Stimulated activated CD8-positive, alpha-beta memory T cell treated with anti-CD3 and anti-CD28 coated beads, Interleukin-7, amount 100 ng/mL, for 24 hours (primary cell): ENCODE results near the gene TMEM40.
"Not testable (repeated sequence)": the region's sequence is repeated elsewhere in the genome, so short reads cannot be mapped to it uniquely, and the experiment has no call there.

Source experiments
- DNase-seq: peaks from one replicate; pipeline ENCODE4 v3.0.0-alpha.2; 2020; ENCODE audit warnings: low read depth

TMEM40 gene

DNA sequence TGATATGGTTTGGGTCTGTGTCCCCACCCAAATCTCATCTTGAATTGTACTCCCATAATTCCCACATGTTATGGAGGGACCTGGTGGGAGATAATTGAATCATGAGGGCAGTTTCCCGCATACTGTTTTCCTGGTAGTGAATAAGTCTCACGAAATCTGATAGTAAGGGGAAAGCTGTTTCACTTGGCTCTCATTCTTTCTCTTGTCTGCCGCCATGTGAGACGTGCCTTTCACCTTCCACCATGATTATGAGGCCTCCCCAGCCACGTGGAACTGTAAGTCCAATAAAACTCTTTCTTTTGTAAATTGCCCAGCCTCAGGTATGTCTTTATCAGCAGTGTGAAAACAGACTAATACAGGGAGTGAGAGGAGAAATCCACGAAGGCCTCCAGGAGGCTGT, 16.9 kb upstream of the TMEM40 start:
- not testable (repeated sequence) for DNase-seq

DNA sequence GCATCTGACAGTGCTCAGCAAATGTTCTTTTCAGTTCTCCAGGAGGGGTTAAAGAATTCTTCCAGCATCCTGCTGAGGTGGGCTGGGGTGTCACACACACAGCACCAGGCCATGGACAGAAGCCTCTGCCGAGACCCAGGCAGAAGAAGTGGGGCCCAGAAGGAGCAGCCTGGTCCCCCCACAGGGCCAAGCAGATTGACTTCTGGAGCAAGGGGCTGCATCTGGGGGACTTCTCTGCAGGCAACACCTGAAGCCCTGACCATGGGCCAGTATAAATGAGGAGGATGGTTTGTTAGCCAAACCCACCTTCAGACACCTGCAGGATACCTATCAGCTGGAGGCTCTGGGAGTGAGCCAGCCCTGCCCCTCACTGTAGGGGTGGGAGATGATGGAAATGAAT, 16.2 kb upstream of the TMEM40 start:
- DNase-seq = no peak

DNA sequence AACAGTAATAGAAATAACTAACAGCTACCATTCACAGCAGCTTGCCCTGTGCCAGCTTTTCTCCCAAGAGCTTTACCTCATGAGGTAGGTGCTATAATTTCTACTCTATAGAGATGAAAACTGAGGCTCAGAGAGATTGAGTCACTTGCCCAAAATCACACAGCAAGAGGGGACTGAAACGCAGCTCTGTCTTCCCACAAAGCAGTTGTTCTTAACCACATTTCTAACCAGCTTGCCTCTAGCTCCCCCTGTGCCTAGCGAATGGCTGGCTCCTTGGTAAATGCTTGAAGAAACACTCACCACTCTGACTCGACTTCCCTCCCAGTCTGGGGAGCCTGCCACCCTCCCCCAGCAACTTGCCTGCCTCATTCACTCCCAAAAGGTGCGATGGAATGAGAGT, 15.6 kb upstream of the TMEM40 start:
- DNase-seq = no peak

DNA sequence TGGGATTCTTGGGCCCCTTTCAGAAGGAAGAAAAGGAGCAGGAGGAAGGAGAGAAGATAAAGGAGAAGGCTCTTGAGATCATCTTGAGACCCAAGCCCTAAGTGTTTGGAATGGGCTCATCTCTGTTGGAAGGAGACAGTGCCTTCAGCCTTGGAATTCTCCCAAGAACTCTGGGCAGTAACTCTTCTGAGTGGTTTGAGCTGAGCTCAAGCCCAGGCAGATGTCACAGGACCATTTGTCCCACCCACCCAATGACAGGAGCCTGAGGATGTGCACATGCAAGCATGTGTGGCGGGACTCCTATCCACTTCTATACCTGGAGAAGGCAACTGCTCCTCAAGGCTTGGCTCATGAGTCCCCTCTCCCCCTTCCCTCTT, 14.6 kb upstream of the TMEM40 start:
- DNase-seq = no peak

DNA sequence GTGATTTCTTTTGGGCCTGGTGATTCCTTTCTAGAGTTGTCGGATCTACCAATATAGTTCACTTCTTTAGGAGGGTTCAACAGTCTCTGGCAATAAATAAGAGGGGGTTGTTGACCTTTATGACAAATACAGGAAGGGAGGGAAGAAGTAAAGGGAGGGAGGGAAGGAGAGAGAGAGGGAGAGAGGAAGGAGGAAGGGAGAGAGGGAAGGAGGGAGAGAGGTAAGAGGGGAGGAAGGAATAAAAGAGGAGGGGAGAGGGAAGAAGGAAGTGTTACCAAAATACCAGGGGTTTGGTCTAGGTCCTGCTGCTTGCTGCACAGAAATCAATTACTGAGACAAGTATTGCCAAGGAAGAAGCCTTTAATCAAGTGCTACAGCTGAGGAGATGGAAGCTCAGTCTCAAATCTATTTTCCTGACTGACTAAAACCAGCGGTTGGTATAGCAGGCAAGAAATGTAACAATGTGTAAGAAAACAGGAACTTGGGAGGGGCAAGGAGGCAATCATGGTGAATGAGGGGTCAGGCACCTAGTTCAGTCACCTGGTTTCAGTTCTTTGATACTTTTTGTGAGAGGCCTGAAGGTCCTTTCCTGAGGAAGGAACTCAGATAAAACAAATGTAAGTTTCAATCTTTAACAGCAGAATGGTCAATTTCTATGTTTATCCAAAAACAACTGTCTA, 14.1 kb upstream of the TMEM40 start:
- DNase-seq = no peak

DNA sequence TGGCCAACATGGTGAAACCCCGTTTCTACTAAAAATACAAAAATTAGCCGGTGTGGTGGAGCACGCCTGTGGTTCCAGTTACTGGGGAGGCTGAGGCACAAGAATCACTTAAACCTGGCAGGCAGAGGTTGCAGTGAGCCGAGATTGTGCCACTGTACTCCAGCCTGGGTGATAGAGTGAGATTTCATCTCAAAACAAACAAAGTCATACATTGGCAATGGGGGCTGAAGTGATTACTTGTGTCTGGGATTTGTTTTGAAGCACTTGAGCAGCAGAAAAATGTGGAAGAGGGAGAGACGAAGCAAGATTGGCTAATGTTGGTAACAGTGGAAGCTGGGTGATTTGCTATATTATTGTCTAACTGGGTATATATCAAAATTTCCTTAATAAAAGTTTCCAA, 13.4 kb upstream of the TMEM40 start:
- DNase-seq = no peak

DNA sequence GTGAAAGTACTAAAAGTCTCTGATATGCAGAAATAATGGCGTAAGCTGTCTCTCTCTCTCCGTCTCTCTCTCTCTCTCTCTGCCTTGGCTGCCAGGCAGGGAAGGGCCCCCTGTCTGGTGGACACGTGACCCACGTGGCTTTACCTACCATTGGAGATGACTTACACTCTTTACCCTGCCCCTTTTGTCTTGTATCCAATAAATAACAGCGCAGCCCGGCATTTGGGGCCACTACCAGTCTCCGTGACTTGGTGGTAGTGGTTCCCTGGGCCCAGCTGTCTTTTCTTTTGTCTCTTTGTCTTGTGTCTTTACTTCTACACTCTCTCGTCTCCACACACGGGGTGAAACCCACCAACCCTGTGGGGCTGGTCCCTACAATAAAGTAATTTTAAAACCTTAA, 12.2 kb upstream of the TMEM40 start:
- no peak for DNase-seq

DNA sequence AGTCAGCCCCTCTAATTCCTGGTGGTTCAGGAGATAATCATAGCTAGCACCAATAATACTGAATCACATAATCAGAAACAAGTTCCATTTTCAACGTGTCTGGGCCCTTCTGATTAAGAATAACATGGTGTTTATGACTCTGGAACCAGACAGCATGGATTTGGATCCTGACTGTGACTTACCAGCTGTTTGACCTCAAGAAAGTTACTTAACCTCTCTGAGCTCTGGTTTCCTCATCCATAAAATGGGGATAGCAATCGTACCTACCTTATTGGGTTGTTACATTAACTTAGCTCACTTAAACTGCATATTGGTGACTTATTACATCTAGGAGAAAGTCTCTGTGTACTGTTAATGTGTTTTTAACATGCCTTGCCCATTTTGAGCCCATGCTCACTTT, 10.7 kb upstream of the TMEM40 start:
- DNase-seq = no peak

DNA sequence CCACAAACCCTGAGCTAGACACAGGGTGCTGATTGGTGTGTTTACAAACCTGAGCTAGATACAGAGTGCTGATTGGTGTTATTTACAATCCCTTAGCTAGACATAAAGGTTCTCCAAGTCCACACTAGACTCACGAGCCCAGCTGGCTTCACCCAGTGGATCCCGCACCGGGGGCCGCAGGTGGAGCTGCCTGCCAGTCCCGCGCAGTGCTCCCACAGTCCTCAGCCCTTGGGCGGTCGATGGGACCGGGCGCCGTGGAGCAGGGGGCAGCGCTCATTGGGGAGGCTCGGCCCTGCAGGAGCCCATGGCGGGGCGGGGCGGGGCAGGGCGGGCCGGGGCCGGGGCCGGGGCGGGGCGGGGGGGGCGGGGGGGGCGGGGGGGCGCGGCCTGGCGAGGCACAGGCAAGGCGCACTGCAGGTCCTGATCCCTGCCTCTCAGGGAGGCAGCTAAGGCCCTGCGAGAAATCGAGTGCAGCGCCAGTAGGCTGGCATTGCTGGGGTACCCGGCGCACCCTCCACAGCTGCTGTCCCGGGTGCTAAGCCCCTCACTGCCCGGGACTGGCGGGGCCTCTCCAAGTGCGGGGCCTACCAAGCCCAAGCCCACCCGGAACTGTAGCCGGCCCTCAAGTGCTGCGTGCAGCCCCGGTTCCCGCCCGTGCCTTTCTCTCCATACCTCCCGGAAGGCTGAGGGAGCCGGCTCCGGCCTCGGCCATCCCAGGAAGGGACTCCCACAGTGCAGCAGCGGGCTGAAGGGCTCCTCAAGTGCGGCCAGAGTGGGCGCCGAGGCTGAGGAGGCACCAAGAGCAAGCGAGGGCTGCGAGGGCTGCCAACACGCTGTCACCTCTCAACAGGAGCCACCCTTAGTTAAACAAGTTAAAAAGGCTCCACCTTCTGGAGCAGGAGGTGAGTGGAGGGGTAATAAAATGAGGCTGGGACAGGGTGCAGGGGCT, 9.8 kb upstream of the TMEM40 start:
- DNase-seq = no peak

DNA sequence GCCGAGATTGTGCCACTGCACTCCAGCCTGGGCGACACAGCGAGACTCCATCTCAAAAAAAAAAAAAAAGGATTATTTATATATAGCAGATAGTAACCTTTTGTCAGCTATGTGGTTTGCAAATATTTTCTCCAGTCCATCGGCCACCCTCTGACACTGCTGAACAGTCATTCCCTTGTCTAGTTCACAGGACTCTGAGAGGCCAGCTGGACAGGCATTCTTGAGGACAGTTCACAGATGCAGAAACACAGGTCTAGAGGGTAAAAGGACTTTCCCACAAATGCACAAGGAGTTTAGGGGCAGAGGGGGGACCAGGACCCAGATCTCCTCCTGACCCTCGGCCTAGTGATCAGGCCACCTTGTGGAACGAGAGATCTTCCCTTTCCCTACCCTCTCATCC, 7.5 kb upstream of the TMEM40 start:
- DNase-seq = no peak

DNA sequence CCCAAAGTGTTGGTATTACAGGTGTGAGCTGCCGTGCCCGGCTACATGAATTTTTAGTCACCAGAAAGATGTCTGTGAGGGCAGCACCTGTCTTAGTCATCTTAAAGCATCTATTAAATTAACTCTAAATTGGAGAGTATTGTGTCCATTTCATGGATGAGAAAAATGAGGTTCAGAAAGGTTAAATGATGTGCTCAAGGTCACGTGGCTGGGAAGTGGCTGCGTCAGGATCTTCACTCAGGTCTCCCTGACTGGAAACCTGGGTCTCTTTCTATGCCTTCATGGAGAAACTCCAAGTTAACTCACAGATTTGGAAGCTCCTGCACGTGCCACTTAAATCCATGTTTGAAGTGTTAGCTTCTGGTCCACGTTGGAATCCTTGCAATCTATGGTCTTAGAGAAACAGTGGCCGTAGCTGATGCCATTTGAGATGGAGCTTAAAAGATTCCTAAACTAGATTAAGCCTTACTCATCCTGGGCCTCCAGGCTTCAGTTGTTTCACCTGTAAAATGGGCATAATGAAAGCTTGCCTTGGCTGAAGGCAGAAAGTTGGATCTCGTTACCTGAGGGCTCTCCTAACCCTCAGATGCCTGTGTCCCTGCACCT, 5.2 kb upstream of the TMEM40 start:
- DNase-seq = no peak

DNA sequence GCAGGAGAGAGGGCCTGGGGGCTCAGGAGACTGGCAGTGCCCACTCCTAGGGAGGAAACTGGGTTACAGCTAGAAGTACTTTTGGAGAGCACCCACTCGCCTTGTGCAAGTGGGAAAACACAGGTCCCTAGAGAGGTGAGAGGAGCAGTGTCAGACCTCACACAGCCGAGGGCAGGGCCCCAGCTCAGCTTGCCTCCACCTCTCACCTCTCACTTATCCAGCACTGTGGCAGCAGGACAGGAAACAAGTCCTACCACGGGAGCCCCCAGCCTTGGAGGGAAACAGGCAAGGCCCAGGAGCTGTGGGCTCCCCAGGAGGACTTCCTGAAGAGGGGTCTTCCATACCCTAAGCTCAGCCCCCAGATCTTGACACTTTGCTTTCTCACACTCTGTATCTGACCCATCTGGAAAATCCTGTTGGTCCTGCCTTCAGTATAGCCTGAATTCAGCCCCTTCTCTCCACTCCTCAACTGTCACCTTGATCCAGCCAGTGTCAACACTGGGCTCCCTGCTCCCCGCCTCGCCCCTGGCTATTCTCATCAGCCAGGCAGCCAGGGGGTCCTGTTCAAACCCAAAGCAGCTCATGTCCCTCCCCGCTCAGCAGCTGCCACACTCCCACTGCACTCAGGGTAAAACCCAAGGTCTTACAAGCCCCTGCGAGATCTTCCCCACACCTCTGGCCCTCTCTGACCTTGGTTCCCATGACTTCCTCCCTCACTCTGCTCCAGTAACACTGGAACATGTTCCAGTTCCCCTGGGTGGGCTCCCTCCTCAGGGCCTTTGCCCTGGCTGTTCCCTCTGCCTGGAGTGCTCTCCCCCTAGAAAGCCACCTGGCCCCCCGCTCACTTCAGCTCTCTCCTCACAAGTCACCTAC, 870 bp upstream of the TMEM40 start:
- no peak for DNase-seq

DNA sequence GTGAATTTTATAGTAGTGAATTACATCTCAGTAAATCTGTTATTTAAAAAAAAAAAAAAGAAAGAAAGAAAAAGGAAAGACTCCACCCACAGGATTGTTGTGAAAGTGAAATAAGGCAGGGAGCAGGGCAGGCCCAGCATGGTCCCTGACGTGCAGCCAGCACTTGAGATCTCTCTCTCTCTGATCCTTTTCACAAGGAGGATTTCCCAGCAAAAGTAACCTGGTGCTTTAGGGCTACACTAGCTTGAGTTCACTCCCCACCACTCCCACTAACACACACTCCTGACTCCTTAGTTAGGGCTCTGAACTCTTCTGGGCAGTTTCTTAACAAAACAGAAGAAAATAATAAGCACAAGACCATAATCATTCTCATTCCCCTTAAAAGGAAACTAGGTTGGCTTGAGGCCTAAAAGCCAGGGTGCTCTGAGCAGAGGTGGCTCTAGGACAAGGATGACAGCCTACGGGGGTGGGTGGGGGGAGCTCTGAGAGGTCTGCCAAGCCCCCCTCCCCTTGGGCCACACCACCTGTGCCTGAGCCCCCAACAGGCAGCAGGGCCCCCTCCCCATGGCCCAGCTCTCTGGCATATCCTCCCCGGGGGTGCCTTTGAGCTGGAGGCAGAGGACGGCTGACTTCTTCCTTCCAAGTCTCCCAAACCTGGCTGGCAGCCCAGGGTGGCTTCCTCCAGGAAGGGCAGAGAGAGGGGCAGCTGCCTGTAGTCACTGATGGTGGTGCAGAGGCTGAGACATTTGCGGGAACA, 856 bp downstream of the TMEM40 start:
- no peak for DNase-seq

DNA sequence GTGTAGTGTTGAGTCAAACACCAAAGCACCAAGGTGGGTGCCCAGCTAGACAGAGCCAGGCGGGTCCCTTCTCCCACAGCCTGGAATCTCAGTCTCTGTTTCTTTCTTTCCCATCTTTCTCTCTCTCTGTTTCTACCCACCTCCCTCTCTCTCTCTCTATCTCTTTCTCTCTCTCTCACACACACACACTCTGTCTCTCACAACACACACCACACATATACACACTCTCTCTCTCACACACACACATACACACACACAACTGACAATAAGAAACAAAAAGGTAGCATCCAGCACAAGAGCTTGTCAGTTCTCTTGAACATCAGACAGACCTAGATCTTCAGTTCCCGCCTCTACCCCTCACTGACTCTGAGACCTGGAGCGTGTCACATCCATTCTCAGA, 2.4 kb downstream of the TMEM40 start:
- no peak for DNase-seq

DNA sequence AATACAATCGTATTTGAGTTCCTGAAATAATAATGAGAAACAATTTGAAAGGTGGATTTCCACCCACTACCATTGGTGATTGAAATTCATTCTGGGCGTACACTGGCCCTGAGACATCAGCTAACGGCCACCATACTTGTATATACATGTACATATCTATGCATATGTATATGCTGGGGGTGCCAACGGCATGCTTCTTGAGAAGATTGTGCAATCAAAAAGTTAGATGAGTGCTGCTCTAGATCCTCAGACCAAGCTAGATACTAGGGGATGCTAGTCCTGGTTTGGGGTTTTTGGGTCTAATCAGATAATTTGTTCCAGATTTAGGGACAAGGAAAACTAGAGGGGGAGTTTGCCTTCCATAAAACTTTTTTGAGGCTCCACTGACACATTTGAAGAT, 2.9 kb downstream of the TMEM40 start:
- no peak for DNase-seq

DNA sequence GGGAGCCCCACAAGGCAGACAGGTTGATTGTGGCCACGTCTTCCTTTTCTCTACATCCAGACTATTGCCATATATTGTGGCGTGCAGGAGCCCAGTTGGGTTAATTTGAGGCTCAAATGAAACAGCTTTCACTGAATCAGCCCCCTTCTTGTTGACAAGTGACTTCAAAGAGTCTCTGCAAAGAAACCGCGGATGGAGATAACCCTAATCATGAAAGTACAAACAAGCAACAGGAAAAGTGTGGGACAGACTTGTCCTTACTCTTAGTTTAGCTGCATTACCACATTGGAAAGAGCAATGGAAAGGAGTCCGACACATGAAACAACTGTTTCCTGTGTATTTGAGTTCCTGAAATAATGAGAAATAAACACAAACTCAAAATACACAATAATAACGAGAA, 3.3 kb downstream of the TMEM40 start:
- DNase-seq = no peak

DNA sequence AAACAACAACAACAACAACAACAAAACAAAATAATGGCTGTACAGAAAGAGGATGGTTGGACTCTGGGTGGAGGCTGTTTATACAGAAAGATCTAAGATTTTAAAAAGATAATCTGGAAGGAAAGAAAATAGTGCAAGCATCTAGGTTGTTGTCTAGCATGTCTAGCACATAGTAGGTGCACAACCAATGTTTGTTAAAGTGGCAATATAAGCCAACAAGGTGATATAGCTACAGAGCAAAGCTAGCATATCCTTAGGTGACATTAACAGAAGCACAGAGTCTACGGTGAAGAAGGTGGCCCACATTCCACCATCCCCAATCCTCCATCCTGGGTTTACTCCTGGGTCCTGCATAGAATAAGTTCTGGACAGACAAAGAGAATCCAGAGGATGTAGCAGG, 4.7 kb downstream of the TMEM40 start:
- DNase-seq = no peak

DNA sequence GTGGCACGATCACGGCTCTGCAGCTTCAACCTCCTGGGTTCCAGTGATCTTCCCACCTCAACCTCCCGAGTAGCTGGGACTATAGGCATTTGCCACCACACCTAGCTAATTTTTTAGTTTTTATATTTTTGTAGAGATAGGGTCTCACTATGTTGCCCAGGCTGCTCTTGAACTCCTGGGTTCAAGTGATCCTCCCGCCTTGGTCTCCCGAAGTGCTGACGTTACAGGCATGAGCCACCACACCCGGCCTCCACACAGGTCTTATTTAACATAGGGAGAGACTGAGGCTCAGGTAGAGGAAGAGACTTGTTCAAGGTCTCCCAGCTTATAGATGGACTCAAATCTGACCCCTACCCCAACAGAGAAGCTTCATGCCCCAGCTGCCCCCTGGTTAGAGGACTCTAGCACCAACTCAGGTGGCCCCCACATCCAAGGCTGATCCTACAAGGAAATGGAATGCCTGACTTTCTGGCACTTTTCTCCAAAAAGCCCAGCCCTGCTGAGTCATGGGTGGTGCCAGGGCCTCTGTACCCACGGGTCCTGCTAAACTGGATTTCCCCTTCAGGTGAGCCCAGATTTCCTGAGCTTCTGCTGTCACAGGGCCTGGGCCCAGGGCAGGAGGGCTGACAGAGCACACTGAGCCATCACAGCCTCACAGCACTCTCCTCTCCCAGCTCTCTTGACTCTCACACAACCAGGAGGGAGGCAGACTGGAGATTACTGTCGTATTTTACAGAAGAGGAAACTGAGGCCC, 5.6 kb downstream of the TMEM40 start:
- no peak for DNase-seq

DNA sequence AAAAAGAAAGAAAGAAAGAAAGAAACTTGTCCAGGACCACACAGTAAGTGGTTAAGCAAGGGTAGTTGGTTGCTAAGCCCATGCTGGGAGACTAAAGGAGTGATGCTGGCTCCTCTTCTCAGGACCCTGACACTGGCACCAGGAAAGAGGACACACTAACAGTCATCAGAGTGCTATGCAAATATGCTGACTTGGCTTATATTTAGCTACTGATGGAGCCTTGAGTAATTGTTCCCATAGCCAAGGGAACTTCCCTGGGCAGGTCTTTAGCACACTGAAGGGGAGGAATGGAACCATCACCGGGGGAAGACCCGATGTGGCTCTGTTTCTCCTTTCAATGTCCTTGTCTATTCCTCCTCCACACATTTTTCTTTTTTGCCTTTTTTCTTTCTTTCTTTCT, 6.2 kb downstream of the TMEM40 start:
- no peak for DNase-seq

DNA sequence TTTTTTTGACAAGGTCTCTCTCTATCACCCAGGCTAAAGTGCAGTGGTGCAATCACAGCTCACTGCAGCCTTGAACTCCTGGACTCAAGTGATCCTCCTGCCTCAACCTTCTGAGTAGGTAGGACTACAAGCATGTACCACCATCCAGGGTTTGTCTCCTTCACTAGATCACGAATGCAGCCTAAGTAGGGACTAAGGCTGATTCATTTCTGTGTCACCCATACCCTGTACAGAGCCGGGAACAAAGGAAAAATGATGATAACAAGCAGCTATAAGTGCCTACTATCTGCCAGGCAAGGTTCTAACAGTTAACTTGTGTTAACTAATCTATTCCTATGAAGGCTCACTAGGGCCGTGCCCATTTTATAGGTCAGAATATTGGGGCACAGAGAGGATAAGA, 7.0 kb downstream of the TMEM40 start:
- DNase-seq = no peak

DNA sequence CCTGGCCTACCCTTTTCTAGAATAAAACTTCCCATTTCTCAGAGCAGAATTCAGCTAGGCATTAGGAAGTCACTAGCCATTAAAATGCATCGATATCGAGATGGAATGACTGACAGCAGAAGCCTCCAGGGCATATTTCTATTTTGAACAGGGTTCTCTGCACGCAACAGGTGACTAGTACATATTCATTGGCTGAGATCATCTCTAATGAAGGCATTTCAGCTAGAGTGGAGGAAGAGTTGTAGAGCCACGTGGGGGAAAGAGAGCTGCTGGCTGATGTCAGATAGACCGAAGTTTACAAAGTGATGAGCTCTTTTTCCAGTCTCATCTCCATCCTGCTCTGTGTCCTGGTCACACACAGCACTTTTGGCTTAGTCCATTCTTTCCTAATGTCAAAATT, 7.5 kb downstream of the TMEM40 start:
- no peak for DNase-seq
